ENCODE data around the gene MTHFSD.

GRCh38 chr16:86576591-86577313 lies 21.7 kb upstream of the MTHFSD start:
- TF ChIP-seq, protein P1, sequence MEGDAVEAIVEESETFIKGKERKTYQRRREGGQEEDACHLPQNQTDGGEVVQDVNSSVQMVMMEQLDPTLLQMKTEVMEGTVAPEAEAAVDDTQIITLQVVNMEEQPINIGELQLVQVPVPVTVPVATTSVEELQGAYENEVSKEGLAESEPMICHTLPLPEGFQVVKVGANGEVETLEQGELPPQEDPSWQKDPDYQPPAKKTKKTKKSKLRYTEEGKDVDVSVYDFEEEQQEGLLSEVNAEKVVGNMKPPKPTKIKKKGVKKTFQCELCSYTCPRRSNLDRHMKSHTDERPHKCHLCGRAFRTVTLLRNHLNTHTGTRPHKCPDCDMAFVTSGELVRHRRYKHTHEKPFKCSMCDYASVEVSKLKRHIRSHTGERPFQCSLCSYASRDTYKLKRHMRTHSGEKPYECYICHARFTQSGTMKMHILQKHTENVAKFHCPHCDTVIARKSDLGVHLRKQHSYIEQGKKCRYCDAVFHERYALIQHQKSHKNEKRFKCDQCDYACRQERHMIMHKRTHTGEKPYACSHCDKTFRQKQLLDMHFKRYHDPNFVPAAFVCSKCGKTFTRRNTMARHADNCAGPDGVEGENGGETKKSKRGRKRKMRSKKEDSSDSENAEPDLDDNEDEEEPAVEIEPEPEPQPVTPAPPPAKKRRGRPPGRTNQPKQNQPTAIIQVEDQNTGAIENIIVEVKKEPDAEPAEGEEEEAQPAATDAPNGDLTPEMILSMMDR (conservative IDR thresholded peaks at IDR 0.05; ENCODE audit: low read depth, low read length), result no peak
- no peak for TF ChIP-seq EZH2 (IDR thresholded peaks at IDR 0.05; ENCODE audit: low read length, unreplicated experiment)
